Epithelial cell of esophagus (primary cell): ENCODE measurements around the gene MYLK.
"Not testable (repeated sequence)": the region's sequence is repeated elsewhere in the genome, so short reads cannot be mapped to it uniquely, and the experiment has no call there.

ENCODE experiments used
- DNase-seq: peaks from one replicate; pipeline ENCODE4 v3.0.0; 2010; ENCODE audit warnings: low read depth
- H3K4me3 ChIP-seq: 2 replicates; pipeline ENCODE4 v1.5.1; 2011; ENCODE audit warnings: mild to moderate bottlenecking, low read length, control low read depth
- CTCF ChIP-seq: IDR thresholded peaks from 2 replicates; pipeline ENCODE4 v1.5.1; 2011; ENCODE audit warnings: low read depth, mild to moderate bottlenecking, low read length, control low read depth, inconsistent platforms; ENCODE audit not compliant: insufficient read depth; ENCODE audit errors: missing control alignments

MYLK gene

DNA sequence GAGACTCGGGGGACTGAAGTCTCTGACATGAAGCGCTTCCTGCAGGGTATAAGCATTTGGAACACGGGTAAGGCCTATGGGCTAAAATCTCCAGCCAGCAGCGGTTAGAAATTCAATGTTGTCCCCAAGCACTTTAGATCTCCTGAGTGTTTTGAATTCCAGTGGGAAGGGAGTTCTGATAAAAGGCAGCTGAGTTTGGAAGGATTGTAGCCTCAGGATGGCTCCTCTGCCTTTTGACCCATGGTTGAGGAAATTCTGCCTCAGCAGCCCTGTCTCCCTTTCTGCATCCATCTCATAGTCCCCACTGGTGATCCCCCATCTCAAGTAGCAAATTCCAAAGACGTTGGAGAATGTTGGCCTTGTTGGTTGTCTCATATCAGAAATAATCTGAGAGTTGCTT is 275.1 kb downstream of the MYLK start:
- no peak overlapping the region for H3K4me3 ChIP-seq
- no peak for TF ChIP-seq CTCF
- no peak for DNase-seq

DNA sequence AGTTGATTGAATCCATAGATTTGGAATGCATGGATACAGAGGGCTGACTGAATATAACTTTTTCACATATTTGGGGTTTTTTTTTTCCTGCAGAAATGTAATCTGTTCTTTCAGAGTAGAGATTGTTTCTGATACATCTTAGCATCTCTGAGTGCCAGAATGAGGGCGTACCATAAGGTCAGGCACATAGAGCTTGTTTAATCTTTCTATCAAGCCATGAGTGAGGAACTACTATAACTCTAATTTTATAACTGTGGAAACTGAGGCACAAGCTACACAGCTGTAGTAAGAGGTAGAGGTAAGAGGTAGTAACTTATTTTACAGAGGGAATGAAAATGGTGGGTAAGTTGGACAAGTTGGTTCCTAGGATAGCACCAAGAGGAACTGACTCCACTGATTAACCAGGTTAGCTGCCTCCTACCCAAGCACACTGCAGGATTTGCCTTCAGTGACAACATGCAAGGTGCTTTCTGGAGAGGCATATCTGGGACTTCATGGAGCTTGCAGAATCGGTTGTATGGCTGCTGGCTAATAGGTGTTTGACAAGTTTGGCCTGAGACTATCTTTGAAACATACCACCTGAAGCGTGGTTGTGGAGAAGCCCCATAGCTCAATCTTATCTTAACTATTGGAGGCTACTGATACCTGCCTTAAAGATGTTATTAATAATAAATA is 275.7 kb downstream of the MYLK start:
- no peak for DNase-seq
- H3K4me3 ChIP-seq = no peak overlapping the region
- no peak for TF ChIP-seq CTCF

GRCh38 chr3:123606527-123606926 is 277.6 kb downstream of the MYLK start:
- no peak overlapping the region for H3K4me3 ChIP-seq
- no peak for TF ChIP-seq CTCF
- no peak for DNase-seq

GRCh38 chr3:123605789-123606234 is 278.3 kb downstream of the MYLK start:
- H3K4me3 ChIP-seq = no peak overlapping the region
- DNase-seq = peak; percentile 74
- TF ChIP-seq CTCF = no peak

GRCh38 chr3:123603153-123603552 is 281.0 kb downstream of the MYLK start:
- H3K4me3 ChIP-seq, DNase-seq: not testable (repeated sequence)

- peak; percentile 95 for DNase-seq
- no peak for TF ChIP-seq CTCF
- no peak overlapping the region for H3K4me3 ChIP-seq
These were observed 281.8 kb downstream of the MYLK start for GRCh38 chr3:123602325-123602724.

- DNase-seq = peak; percentile 84
- H3K4me3 ChIP-seq = not testable (repeated sequence)
These were observed 283.3 kb downstream of the MYLK start for GRCh38 chr3:123600863-123601262.

DNA sequence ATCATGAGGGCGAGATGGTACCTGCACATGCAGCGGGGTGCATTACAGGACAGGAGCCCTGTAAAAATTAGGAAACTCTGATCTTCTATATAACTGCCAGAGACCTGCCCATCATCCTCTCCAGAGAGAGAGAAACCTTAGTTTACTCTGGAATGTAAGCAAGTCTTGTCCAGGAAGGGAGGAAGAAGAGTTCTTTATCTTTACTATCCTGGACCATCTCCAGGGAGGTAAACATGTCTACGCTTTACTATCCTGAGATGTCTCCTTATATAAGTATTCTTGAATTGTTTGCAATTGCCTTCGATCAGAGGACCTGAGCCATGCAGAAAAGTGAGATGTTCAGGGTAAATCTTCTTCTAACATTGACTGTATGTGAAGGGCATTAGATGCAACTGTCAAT is 286.6 kb downstream of the MYLK start:
- no peak overlapping the region for H3K4me3 ChIP-seq
- no peak for DNase-seq
- TF ChIP-seq CTCF = no peak
